Fibroblast of the conjunctiva (primary cell): ENCODE results near the gene ALDH1A1.
"Not testable (repeated sequence)": the region's sequence is repeated elsewhere in the genome, so short reads cannot be mapped to it uniquely, and the experiment has no call there.

Experiments used
- DNase-seq: peaks from one replicate; pipeline ENCODE4 v3.0.0-alpha.2; 2010; ENCODE audit warnings: low read depth

The ALDH1A1 gene

GRCh38 chr9:72943844-72944462 is 8.9 kb downstream of the ALDH1A1 start:
- DNase-seq = no peak

- DNase-seq = no peak
Measured at GRCh38 chr9:72942451-72942850, 10.4 kb downstream of the ALDH1A1 start.

- not testable (repeated sequence) for DNase-seq
Measured at GRCh38 chr9:72939581-72939980, 13.3 kb downstream of the ALDH1A1 start.

DNA sequence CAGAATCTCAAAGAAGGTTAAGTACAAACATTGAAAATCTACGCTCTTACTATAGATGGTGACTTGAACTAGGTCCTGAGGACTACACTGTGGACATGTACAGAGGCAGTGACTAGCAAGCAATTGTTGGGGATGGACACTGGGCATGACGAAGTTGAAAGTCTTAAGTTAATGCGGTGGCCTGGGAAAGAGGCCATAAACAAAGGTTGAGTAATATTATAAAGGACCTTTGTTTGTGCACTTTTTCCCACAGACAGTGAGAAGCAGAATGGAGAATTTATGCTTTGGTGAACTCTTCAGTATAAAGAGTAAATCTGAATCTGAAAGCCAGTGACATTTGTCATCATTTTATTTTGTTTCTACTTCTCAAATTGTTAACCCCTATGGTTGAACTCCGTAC is 15.3 kb downstream of the ALDH1A1 start:
- DNase-seq = no peak

DNA sequence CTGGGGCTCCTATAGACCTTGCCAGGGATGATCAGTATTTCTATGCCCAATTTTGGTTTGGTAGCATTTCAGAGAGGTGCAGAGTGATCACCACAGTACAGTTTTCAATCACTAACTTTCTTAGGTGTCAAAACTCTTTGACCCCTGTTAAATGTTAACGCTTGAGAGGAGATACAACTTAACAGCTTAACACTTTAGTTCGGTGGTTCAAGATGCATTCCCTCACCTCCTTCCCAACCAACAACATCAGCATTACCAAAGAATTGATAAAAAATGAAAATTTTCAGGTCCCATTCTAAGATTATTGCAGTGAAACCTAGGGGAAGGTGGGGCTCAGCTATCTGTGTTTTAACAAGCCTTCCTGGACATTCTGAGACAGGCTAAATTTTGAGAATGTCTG is 16.2 kb downstream of the ALDH1A1 start:
- no peak for DNase-seq

GRCh38 chr9:72936266-72936665 is 16.6 kb downstream of the ALDH1A1 start:
- no peak for DNase-seq

- no peak for DNase-seq
Measured at GRCh38 chr9:72935595-72935994, 17.3 kb downstream of the ALDH1A1 start.

DNA sequence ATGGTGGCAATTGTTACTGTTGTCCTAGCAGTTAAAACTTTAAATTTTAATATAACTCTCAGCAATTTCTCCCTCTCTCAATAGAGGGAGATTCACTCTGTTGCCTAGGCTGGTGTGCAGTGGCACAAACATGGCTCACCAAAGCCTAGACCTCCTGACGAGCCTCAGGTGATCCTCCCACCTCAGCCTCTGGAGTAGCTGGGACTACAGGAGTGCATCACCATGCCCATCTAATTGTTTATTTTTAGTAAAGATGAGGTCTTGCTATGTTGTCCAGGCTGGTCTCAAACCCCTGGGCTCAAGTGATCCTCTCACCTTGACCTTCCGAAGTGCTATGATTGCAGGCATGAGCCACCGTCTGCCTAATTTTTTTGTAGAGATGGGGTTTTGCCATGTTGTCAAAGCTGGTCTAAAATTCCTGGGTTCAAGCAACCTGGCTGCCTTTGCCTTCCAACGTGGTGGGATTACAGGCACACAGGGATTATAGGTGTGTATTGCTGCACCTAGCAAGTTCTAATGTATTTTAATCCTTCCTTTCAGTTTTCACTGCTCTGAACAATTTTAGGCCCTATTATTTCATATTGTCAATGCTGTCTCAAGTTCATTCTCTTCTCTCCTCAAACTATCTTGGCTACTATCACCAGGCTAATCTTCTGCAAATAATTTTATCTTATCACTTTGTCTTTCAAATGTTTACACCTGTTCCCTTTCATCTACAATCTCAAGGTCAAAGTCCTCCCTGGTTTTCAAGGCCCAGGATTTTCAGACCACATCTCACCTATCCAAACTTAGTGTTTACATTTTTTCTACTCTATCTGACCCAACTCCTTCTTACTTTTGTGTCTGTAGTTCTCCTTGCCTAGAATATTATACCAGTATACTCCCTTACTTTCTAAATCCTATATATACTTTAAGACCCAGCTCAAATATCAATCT is 18.9 kb downstream of the ALDH1A1 start:
- DNase-seq = no peak

DNA sequence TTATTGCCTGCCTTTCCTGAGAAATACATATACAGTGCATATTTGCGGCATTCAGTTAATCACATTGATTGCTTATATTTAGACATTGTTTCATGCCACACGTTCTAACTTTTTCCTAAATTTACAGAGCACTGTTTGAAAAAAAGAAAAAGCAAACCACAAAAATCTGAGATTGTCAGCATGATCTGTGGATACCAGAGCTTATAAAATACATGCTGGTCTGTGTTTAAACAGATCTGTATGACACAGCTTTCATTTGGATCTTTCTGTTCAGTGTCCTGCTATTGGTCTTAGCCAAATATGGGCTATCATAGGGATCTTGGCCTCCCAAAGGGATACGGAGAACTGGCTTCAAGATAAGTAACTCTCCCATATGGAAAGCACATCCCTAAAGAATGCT is 20.2 kb downstream of the ALDH1A1 start:
- no peak for DNase-seq

DNA sequence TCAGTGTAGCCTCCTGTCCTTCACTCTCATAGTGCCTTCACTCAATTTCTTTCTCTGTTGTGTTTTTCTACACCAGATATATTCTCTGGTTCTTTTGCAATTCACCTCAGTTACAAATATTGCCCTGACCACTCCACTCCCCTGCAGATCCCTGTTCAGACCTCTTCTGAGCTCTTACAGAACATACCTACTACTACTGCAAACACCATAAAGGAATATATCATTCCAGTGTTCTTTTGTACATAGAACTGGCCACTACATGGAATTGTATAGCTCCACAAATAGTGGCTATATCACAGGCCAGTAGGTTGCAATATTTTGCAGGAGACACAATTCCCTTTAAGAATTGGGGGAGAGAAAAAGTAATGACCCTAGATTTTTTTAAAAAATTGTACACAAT is 21.0 kb downstream of the ALDH1A1 start:
- no peak for DNase-seq

DNA sequence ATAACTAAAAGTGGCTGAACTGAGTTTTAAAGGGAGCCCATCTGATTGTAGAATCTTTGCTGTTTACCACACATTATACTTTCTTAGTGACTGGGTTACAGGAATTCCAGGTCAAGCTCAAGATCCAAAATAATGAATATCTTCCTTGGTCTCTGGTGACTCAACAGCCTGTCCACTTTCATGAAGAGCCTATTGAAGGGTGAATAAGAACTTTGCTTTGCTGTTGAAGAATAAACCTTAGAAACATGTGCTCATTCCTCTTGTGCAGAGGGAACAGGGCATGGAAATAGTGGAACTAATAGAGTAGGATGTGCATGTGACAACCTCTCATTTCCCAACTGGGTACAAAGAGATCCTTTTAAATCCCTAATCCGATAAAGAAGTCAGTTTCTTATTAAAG is 21.4 kb downstream of the ALDH1A1 start:
- DNase-seq = no peak

DNA sequence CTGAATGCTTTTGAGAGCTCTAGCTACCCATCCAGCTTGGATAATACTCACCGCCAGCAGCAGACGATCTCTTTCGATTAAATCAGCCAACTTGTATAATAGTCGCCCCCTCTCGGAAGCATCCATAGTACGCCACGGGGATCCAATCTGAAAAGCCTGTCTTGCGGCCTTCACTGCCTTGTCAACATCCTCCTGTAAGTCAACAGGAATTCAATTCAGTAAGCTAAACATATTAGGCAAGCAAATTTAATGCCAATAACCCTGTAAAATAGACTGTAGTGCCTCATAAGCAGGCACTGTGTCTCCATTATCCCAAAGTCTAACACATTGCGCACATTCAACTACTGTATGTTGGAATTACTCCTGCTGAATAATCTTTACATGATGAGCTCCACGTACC is 22.0 kb downstream of the ALDH1A1 start:
- no peak for DNase-seq

DNA sequence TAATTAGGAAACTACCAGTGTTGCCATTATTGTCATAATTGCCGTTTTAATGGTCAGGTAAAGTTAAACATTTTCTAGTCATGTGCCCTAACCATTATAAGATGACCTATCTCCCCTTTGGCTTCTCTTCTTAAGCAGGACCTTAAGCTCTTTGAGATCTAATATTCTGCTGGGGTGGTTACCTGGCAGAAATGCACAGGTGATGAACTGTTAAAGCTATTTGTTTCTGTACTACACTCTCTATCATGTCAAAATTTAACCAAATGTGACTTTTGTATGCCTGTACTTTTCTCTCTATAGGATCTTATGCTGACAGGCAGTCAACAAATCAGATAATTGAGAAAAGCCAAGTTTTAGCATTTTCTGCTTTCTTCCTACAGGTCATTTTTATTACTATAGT is 23.3 kb downstream of the ALDH1A1 start:
- no peak for DNase-seq

DNA sequence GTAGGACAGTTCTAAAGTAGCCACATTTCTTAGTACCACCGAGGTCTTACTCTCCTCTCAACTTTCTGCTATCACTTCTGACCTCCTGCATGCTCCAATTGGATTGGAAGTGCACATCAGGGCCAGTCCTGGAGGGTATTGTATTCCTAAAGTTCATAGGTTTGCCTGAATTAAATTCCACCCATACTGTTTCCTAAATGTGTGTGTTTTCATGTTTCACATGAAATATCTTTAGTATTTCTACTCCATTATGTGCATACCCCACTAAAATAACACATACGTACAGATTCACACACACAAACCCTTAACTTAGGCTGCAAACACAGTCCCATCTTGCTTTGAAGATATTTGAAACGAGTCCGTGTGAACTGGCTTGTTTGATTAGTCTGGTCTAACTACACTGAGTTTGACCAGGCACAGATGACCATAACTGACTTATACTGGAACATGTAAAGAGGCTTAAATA is 24.8 kb downstream of the ALDH1A1 start:
- DNase-seq = no peak

GRCh38 chr9:72926506-72926905 is 26.3 kb downstream of the ALDH1A1 start:
- DNase-seq = no peak

DNA sequence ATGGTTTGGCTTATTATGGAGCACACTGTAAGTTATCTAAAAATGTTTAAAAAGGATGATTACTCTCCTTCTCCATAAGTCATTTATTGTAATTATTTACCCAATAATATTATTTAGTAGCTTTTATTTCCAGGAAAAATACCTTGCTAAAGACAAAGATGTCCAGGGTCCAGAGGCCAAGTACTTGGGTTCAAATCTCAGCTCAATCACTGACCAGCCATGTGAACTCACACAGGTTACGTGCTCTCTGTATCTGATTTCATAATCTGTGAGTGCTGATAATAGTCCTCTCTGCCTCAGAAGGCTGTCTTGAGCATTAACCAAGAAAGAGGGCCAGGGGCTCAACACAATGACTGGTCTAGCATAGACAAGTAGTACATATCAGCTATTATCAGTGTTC is 27.0 kb downstream of the ALDH1A1 start:
- no peak for DNase-seq

DNA sequence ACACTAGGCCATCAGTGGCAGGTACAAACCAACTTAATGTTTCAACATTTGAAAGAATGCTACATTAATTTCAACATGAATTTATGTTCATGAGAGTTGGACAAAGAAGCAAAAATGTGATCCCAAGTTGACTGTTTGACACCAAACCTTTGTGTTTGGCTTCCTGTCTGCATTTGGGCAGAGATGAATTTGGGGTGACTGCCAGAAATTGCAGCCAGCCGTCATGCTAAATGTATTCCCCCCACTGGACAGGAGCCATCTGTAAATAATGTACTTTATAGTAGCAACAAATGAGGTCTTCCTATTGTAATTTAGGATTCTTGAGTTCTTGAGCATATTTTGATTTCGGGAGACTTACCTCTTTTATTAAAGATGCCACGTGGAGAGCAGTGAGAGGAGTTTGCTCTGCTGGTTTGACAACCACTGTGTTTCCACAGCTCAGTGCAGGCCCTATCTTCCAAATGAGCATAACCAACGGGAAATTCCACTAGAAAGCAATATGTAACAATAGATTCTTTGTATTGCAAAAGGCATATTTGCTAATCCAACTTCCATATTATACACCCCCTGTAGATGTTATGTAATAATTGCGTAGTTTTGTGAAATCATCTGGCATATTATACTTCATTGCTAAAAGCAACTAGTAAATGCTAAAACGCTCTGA is 27.6 kb downstream of the ALDH1A1 start:
- no peak for DNase-seq

GRCh38 chr9:72924154-72924790 is 28.6 kb downstream of the ALDH1A1 start:
- DNase-seq = no peak

- DNase-seq = no peak
Measured at GRCh38 chr9:72923077-72923476, 29.8 kb downstream of the ALDH1A1 start.

- DNase-seq = no peak
Measured at GRCh38 chr9:72921888-72922654, 30.8 kb downstream of the ALDH1A1 start.

- no peak for DNase-seq
Measured at GRCh38 chr9:72919246-72919945, 33.5 kb downstream of the ALDH1A1 start.
